DOHH2 (cell line): ENCODE measurements around the gene ATP11A.

ENCODE experiments used
- H3F3A ChIP-seq: fragments of 200-600 bp; sonication (generic), shearing (Covaris generic); 2 replicates; pipeline ENCODE4 v1.6.0; 2016; ENCODE audit warnings: antibody characterized with exemption, mild to moderate bottlenecking; ENCODE audit not compliant: control insufficient read depth, insufficient read depth
- H3K27ac ChIP-seq: fragments of 200-600 bp; sonication (generic); 2 replicates; pipeline ENCODE4 v1.5.1; 2014; ENCODE audit warnings: low read depth, mild to moderate bottlenecking, low read length, moderate library complexity
- H3K27me3 ChIP-seq: fragments of 200-600 bp; sonication (generic); 2 replicates; pipeline ENCODE4 v1.6.1; 2014; ENCODE audit warnings: mild to moderate bottlenecking, low read length, mixed read lengths; ENCODE audit not compliant: control insufficient read depth
- H3K36me3 ChIP-seq: fragments of 200-600 bp; sonication (generic); 2 replicates; pipeline ENCODE4 v1.6.1; 2014; ENCODE audit warnings: mild to moderate bottlenecking, low read length, moderate library complexity, mixed read lengths; ENCODE audit not compliant: control insufficient read depth
- H3K4me1 ChIP-seq: fragments of 200-600 bp; sonication (generic); 2 replicates; pipeline ENCODE4 v1.6.1; 2014; ENCODE audit warnings: mild to moderate bottlenecking, low read length, mixed read lengths; ENCODE audit not compliant: control insufficient read depth
- H3K4me2 ChIP-seq: fragments of 200-600 bp; sonication (generic); 2 replicates; pipeline ENCODE4 v1.6.0; 2014; ENCODE audit warnings: mild to moderate bottlenecking, low read length, moderate library complexity
- H3K4me3 ChIP-seq: fragments of 200-600 bp; sonication (generic); 2 replicates; pipeline ENCODE4 v1.5.1; 2014; ENCODE audit warnings: mild to moderate bottlenecking, low read length, mixed read lengths
- H3K79me2 ChIP-seq: fragments of 200-600 bp; sonication (generic); 2 replicates; pipeline ENCODE4 v1.6.1; 2014; ENCODE audit warnings: mild to moderate bottlenecking, low read length, mixed read lengths; ENCODE audit not compliant: control insufficient read depth
- H3K9me2 ChIP-seq: fragments of 200-600 bp; sonication (generic); replicated peaks from 2 replicates; pipeline ENCODE4 v1.6.1; 2014; ENCODE audit warnings: mild to moderate bottlenecking, low read length, mixed read lengths; ENCODE audit not compliant: control insufficient read depth
- H3K9me3 ChIP-seq: fragments of 200-600 bp; sonication (generic); 2 replicates; pipeline ENCODE4 v1.6.1; 2014; ENCODE audit warnings: antibody characterized with exemption, low read length, mixed read lengths; ENCODE audit not compliant: control insufficient read depth, insufficient read depth
- H4K20me1 ChIP-seq: fragments of 200-600 bp; sonication (generic); 2 replicates; pipeline ENCODE4 v1.6.0; 2014; ENCODE audit warnings: low read depth, mild to moderate bottlenecking, antibody characterized with exemption, low read length, moderate library complexity; ENCODE audit not compliant: control insufficient read depth, insufficient read depth
- EZH2phosphoT487 ChIP-seq: fragments of 200-600 bp; sonication (generic); IDR thresholded peaks from 2 replicates; pipeline ENCODE4 v1.6.1; 2017; ENCODE audit warnings: borderline replicate concordance, mild to moderate bottlenecking, antibody characterized with exemption, low read length, moderate library complexity, mixed read lengths
- TF ChIP-seq, protein P1 (sequence below): fragments of 200-600 bp; sonication (generic); IDR thresholded peaks from one replicate; pipeline ENCODE4 v1.5.1; 2014; ENCODE audit warnings: antibody characterized with exemption, mild to moderate bottlenecking, low read depth, low read length; ENCODE audit not compliant: poor library complexity, severe bottlenecking

ATP11A gene

DNA sequence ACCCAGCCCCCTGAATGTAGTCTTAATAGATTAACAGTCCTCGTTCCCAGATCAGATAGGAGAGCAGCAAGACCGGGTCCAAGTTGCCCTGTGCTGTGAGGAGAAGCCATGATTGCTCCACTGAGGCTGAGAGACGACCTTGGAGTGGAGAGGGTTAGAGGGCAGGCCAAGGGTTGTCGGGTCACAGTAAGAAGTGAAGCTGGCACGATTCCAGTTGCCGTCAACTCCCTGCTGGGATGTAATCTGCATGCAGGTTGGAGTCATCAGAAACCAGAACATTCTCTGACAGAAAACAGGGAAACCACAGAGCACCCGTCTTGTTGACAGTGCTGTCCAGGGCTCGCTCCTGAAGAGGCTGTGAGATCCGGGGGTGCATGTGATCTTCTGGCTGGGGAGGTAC is 19.0 kb upstream of the ATP11A start:
- Histone ChIP-seq H3K79me2 (no peaks in the 10 kb centered on the region), H3K27me3 (peaks cover 4% of the 10 kb centered on the region; the same call in 1 of the 2 replicates), H3K27ac (no peak overlapping the region), H3F3A (no peaks in the 10 kb centered on the region), H4K20me1 (no peaks in the 10 kb centered on the region), H3K9me3 (peaks cover 3% of the 10 kb centered on the region; the same call in 1 of the 2 replicates), H3K9me2 (no peaks in the 10 kb centered on the region), H3K36me3 (no peaks in the 10 kb centered on the region), H3K4me2 (no peak overlapping the region), H3K4me3 (no peak overlapping the region), H3K4me1 (no peaks in the 10 kb centered on the region)
- TF ChIP-seq EZH2phosphoT487, result no peak
- TF ChIP-seq, protein P1, sequence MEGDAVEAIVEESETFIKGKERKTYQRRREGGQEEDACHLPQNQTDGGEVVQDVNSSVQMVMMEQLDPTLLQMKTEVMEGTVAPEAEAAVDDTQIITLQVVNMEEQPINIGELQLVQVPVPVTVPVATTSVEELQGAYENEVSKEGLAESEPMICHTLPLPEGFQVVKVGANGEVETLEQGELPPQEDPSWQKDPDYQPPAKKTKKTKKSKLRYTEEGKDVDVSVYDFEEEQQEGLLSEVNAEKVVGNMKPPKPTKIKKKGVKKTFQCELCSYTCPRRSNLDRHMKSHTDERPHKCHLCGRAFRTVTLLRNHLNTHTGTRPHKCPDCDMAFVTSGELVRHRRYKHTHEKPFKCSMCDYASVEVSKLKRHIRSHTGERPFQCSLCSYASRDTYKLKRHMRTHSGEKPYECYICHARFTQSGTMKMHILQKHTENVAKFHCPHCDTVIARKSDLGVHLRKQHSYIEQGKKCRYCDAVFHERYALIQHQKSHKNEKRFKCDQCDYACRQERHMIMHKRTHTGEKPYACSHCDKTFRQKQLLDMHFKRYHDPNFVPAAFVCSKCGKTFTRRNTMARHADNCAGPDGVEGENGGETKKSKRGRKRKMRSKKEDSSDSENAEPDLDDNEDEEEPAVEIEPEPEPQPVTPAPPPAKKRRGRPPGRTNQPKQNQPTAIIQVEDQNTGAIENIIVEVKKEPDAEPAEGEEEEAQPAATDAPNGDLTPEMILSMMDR, result no peak

DNA sequence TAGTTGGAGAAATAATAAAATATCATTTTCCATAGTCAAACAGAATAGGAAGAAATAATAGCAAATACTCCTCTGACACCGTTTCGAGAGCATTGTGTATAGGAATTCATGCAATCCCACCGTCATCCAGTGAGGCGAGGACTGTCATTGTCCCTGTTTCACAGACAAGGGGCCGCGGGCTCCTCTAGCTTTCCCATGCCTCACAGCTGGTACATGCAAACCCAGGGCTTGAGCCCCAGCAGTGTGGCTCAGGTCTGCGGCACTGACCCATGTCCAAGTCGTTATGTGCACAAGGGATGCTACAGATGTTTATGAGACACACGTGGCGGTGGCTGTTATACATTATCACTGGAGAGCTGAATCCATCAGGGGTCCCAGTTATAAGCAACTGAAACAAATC is 18.5 kb upstream of the ATP11A start:
- no peak overlapping the region for H3K27ac ChIP-seq

DNA sequence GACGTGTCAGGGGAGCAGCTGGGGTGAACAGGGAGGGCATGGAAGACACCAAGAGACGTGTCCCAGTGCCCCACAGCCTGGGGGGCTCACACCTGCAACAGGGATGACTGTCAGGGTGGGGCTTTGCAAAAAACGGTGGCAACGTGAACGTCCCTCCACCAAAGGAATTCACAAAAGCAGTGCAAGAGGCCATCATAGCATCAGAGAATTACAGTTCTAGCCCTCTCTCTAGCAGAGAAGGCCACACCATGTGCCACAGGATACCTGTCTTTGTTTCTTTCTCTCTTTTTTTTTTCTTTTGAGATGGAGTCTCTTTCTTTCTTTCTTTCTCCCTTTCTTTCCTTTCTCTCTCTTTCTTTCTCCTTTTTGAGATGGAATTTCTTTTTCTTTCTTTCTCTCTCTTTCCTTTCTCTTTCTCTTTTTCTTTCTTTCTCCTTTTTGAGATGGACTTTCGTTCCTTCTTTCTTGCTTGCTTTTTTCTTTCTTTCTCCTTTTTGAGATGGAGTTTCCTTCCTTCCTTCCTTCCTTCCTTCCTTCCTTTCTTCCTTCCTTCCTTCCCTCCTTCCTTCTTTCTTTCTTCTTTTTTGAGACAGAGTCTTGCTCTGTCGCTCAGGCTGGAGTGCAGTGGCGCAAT is 17.1 kb upstream of the ATP11A start:
- Histone ChIP-seq H3K4me2 (no peak overlapping the region), H4K20me1 (no peaks in the 10 kb centered on the region), H3K9me3 (no peaks in the 10 kb centered on the region)

More for the DNA sequence above, 18.5 kb upstream of the ATP11A start:
- TF ChIP-seq EZH2phosphoT487, result no peak
- TF ChIP-seq, protein P1, result no peak
- H3K27me3 ChIP-seq, result peaks cover 7% of the 10 kb centered on the region; the same call in 1 of the 2 replicates
- H4K20me1 ChIP-seq, result no peaks in the 10 kb centered on the region
- H3F3A ChIP-seq, result no peaks in the 10 kb centered on the region
- no peak overlapping the region for H3K4me3 ChIP-seq
- no peaks in the 10 kb centered on the region for H3K36me3 ChIP-seq
- no peaks in the 10 kb centered on the region for H3K79me2 ChIP-seq
- no peaks in the 10 kb centered on the region for H3K4me1 ChIP-seq
- H3K9me3 ChIP-seq, result no peaks in the 10 kb centered on the region
- H3K4me2 ChIP-seq, result no peak overlapping the region
- H3K9me2 ChIP-seq, result no peaks in the 10 kb centered on the region

More for the DNA sequence above, 17.1 kb upstream of the ATP11A start:
- Histone ChIP-seq H3K9me2 (no peaks in the 10 kb centered on the region), H3K79me2 (no peaks in the 10 kb centered on the region), H3K36me3 (no peaks in the 10 kb centered on the region), H3K4me3 (no peak overlapping the region), H3K4me1 (no peaks in the 10 kb centered on the region), H3K27me3 (0 out of 2 replicates have a peak, but pooled peaks cover 4% of the 10 kb centered on the region), H3F3A (no peaks in the 10 kb centered on the region), H3K27ac (no peak overlapping the region)
- TF ChIP-seq EZH2phosphoT487, result no peak
- TF ChIP-seq, protein P1, result no peak
